ENCODE results near the gene BAHD1.

Gene BAHD1

DNA sequence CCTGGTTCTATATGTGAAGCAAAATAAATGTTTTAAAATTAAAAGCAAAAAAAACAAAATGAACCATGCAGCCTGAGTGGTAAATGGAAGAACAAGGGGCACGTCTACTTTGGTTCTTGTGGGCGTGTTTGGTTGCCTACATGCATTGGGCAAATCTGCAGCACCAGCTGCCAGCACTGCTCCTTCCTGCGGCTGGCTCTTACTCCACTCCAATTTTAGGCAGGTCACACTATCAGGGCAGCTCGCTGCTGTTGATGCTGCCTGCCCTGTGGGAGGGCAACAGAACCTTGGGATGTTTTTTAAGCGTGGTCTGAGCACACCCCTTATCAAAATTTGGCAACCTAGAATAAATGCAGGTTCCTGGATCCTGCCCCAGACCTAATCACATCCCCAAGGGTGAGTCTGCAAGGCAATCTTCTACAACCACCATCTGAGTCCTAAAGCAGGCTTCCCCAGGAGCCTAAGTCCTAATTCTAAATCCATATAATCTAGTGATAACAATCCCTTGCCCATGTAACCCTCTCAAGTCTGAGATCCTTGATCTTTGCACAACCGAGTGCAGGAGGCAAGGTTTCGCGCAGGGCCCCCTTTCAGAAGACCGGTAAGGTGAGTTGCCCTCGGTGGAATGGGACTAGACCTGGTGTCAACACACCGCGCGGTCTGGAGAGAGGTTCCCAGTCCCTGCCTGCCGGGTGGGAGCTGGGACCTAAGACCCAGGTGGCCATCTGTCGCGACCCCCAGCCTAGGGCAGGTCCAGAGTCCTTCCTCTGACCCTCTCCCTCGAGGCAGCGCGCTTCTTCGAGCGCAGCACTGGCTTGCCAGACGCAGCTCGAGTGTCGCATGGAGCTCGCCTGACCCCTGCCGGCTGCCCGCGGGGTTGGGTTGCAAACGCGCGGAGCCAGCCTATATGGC lies 19.3 kb upstream of the BAHD1 start:
- Histone ChIP-seq H3K27ac (no peak overlapping the region), H3K4me2 (ENCODE audit: low read length) (peak overlapping the region; percentile 45), H3K9ac (no peak overlapping the region), H3K4me3 (ENCODE audit: low read depth, low read length) (no peak overlapping the region), H3K36me3 (ENCODE audit: control insufficient read depth, insufficient read depth, low read length) (no peaks in the 10 kb centered on the region), H3K79me2 (no peaks in the 10 kb centered on the region), H3K4me1 (peaks cover 3% of the 10 kb centered on the region), H3K9me3 (ENCODE audit: control insufficient read depth, low read length) (no peaks in the 10 kb centered on the region), H3K27me3 (ENCODE audit: control insufficient read depth, insufficient read depth, low read length) (no peaks in the 10 kb centered on the region), H2AFZ (no peak overlapping the region)
- TF ChIP-seq, protein P1, sequence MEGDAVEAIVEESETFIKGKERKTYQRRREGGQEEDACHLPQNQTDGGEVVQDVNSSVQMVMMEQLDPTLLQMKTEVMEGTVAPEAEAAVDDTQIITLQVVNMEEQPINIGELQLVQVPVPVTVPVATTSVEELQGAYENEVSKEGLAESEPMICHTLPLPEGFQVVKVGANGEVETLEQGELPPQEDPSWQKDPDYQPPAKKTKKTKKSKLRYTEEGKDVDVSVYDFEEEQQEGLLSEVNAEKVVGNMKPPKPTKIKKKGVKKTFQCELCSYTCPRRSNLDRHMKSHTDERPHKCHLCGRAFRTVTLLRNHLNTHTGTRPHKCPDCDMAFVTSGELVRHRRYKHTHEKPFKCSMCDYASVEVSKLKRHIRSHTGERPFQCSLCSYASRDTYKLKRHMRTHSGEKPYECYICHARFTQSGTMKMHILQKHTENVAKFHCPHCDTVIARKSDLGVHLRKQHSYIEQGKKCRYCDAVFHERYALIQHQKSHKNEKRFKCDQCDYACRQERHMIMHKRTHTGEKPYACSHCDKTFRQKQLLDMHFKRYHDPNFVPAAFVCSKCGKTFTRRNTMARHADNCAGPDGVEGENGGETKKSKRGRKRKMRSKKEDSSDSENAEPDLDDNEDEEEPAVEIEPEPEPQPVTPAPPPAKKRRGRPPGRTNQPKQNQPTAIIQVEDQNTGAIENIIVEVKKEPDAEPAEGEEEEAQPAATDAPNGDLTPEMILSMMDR (IDR thresholded peaks at IDR 0.05) = peak; percentile 89

DNA sequence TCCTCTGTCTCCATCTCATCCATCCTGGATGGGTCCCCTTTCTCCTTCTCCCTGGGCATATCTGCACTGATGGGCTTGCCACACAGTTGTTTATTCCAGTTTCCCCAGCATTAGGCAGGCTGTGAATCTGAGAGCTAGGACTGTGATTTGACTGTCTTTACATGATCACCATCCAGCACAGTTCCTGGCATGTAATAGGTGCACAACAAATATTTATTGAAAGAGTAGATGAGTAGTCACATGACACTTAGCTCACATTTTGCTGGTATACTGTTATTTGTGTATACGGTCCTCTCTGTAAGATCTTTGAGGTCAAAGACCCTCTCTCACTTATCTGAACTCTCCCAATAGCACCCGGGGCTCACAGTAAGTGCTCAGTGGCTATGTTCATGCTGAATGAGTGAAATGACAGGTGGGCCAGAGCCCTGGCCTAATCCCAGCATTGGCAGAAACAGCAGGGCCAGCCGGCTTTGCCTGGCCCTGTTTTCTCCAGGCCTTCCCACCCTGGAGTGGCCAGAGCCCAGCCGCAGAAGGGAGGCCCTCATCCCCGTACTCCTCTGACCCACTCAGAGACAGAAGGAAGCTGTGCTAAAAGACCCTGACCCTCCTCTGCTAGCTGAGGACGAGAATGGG lies 16.2 kb upstream of the BAHD1 start:
- H3K9ac ChIP-seq = no peak overlapping the region
- TF ChIP-seq, protein P1 (IDR thresholded peaks at IDR 0.05) = no peak
- no peaks in the 10 kb centered on the region for H3K27me3 ChIP-seq (ENCODE audit: control insufficient read depth, insufficient read depth, low read length)
- H3K4me1 ChIP-seq = peaks cover 3% of the 10 kb centered on the region
- H3K4me3 ChIP-seq (ENCODE audit: low read depth, low read length) = no peak overlapping the region
- H3K27ac ChIP-seq = no peak overlapping the region
- H3K36me3 ChIP-seq (ENCODE audit: control insufficient read depth, insufficient read depth, low read length) = no peaks in the 10 kb centered on the region
- no peak overlapping the region for H3K4me2 ChIP-seq (ENCODE audit: low read length)
- H3K79me2 ChIP-seq = no peaks in the 10 kb centered on the region
- H2AFZ ChIP-seq = no peak overlapping the region
- no peaks in the 10 kb centered on the region for H3K9me3 ChIP-seq (ENCODE audit: control insufficient read depth, low read length)

GRCh38 chr15:40425681-40426080 lies 15.1 kb upstream of the BAHD1 start:
- H3K4me3 ChIP-seq (ENCODE audit: low read depth, low read length) = no peak overlapping the region
- no peak overlapping the region for H3K9ac ChIP-seq
- H3K79me2 ChIP-seq = no peaks in the 10 kb centered on the region
- H2AFZ ChIP-seq = no peak overlapping the region
- no peaks in the 10 kb centered on the region for H3K4me1 ChIP-seq
- no peak overlapping the region for H3K27ac ChIP-seq
- H3K9me3 ChIP-seq (ENCODE audit: control insufficient read depth, low read length) = no peaks in the 10 kb centered on the region
- no peaks in the 10 kb centered on the region for H3K36me3 ChIP-seq (ENCODE audit: control insufficient read depth, insufficient read depth, low read length)
- no peak overlapping the region for H3K4me2 ChIP-seq (ENCODE audit: low read length)
- no peaks in the 10 kb centered on the region for H3K27me3 ChIP-seq (ENCODE audit: control insufficient read depth, insufficient read depth, low read length)
- TF ChIP-seq, protein P1 (IDR thresholded peaks at IDR 0.05) = no peak

GRCh38 chr15:40427188-40427587 lies 13.6 kb upstream of the BAHD1 start:
- no peak overlapping the region for H2AFZ ChIP-seq
- no peak overlapping the region for H3K4me2 ChIP-seq (ENCODE audit: low read length)
- TF ChIP-seq, protein P1 (IDR thresholded peaks at IDR 0.05) = no peak
- H3K9me3 ChIP-seq (ENCODE audit: control insufficient read depth, low read length) = no peaks in the 10 kb centered on the region
- H3K27me3 ChIP-seq (ENCODE audit: control insufficient read depth, insufficient read depth, low read length) = no peaks in the 10 kb centered on the region
- no peak overlapping the region for H3K27ac ChIP-seq
- no peaks in the 10 kb centered on the region for H3K4me1 ChIP-seq
- no peak overlapping the region for H3K4me3 ChIP-seq (ENCODE audit: low read depth, low read length)
- H3K36me3 ChIP-seq (ENCODE audit: control insufficient read depth, insufficient read depth, low read length) = no peaks in the 10 kb centered on the region
- H3K9ac ChIP-seq = no peak overlapping the region
- H3K79me2 ChIP-seq = no peaks in the 10 kb centered on the region
